ENCODE data around the gene LHFPL5. TPM values are rescaled to one million over a fixed set of nuclear protein-coding genes. Genes with fewer than 3 reads are reported as not detected.
A peak's percentile ranks its signal among the peaks of the same experiment; 100 is the strongest.

The LHFPL5 gene
- polyA plus RNA-seq, 3 donors from 2014 or later = not detected

DNA sequence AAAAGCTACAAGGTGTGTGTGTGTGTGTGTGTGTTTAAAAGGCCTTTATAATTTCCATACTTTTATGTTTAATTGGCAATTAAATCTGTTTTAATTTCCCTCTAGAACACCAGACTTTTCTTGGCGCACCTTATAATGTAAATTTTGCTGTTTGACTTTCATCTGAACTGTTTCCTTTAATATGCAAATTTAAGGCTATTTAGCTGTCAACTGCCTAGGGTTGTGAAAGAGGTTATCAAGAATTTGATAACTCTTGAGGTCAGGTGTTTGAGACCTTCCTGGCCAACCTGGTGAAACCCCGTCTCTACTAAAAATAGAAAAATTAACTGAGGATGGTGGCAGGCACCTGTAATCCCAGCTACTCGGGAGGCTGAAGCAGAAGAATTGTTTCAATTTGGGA is 4.0 kb upstream of the LHFPL5 start:
- Mint-ChIP-seq H3K4me3 (no peak overlapping the region), H3K4me1 (peaks cover 6 to 7% of the 10 kb centered on the region in 2 donors), H3K27ac (no peak overlapping the region), H3K27me3 (ENCODE audit: low read depth in 3 of 3) (peaks cover 9 to 13% (median 10%) of the 10 kb centered on the region in 3 donors), H3K9me3 (no peaks in the 10 kb centered on the region), H3K36me3 (no peaks in the 10 kb centered on the region)
- no peak for DNase-seq

DNA sequence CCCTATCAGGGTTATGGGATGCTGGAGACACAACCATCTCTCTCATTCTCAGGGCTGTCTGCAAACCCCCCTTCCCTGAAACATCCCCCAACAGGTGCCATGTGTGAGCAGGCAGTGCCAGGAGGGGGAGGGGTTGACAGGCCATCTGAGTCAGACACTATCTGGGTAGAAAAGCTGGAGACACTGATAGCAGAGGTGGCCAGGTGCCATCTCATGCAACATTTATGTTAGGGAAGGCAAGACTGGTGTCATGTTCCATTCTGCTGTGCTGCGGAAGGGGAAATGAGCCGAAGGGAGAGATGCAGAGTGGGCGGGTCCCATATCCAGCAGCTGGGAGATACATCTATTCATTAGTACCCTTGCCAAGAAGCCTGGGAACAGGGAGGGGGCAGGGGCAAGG is 3.5 kb downstream of the LHFPL5 start:
- no peak for DNase-seq
- Mint-ChIP-seq H3K9me3 (no peaks in the 10 kb centered on the region), H3K4me3 (no peak overlapping the region), H3K4me1 (peaks cover 6 to 7% of the 10 kb centered on the region in 2 donors), H3K27me3 (ENCODE audit: low read depth in 3 of 3) (peaks cover 5 to 12% (median 11%) of the 10 kb centered on the region in 3 donors), H3K27ac (no peak overlapping the region), H3K36me3 (no peaks in the 10 kb centered on the region)

DNA sequence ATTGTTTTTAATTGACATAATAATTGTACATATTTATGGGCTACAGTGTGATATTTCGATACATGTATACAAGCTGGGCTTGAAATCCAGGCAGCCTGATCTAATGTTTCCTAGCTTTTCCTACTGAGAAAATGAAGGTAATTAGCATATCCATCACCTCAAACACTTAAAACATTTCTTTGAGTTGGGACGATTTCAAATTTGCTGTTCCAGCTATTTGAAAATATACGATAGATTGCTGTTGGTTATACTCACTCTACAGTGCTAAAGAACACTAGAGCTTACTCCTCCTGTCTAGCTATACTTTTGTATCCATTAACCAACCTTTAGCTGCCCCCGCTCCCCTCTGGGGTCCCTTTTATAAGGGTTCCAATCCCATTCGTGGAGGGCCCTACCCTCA is 4.7 kb downstream of the LHFPL5 start:
- H3K27ac Mint-ChIP-seq = no peak overlapping the region
- no peak for DNase-seq
- no peaks in the 10 kb centered on the region for H3K36me3 Mint-ChIP-seq
- H3K9me3 Mint-ChIP-seq = no peaks in the 10 kb centered on the region
- no peak overlapping the region for H3K4me3 Mint-ChIP-seq
- H3K4me1 Mint-ChIP-seq = peaks cover 2 to 6% of the 10 kb centered on the region in 2 donors
- H3K27me3 Mint-ChIP-seq (ENCODE audit: low read depth in 3 of 3) = peaks cover 5 to 15% (median 10%) of the 10 kb centered on the region in 3 donors

- Mint-ChIP-seq H3K27ac (peak overlapping the region in 2 of 6 donors; percentile 60 to 66), H3K4me3 (no peak overlapping the region), H3K9me3 (no peaks in the 10 kb centered on the region), H3K36me3 (no peaks in the 10 kb centered on the region), H3K4me1 (no peaks in the 10 kb centered on the region), H3K27me3 (ENCODE audit: low read depth in 3 of 3) (peaks cover 5 to 11% (median 10%) of the 10 kb centered on the region in 3 donors)
- DNase-seq = no peak
These were observed 6.0 kb downstream of the LHFPL5 start for GRCh38 chr6:35810971-35811698.

DNA sequence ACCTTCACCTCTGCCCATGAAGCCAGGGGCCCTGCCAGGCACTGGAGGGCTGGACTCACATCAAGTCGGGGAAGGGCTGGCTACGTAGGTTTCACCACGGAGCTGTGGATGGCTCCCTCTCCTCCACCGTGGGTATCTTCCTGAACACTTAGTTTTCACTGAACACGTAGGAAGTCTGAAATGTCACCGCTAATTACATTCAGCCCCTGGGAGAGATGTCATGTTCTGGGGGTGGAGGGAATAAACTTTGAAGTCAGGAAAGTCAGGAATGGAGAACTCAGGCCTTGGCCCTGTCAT is 6.5 kb downstream of the LHFPL5 start:
- no peak overlapping the region for H3K27ac Mint-ChIP-seq
- peaks cover 5 to 8% (median 5%) of the 10 kb centered on the region in 3 donors for H3K27me3 Mint-ChIP-seq (ENCODE audit: low read depth in 3 of 3)
- H3K36me3 Mint-ChIP-seq = peaks cover 0 to under 1% (median 0%) of the 10 kb centered on the region in 3 donors
- DNase-seq = no peak
- H3K4me3 Mint-ChIP-seq = no peak overlapping the region
- H3K4me1 Mint-ChIP-seq = no peaks in the 10 kb centered on the region
- peaks cover 0 to 4% (median 0%) of the 10 kb centered on the region in 6 donors for H3K9me3 Mint-ChIP-seq

DNA sequence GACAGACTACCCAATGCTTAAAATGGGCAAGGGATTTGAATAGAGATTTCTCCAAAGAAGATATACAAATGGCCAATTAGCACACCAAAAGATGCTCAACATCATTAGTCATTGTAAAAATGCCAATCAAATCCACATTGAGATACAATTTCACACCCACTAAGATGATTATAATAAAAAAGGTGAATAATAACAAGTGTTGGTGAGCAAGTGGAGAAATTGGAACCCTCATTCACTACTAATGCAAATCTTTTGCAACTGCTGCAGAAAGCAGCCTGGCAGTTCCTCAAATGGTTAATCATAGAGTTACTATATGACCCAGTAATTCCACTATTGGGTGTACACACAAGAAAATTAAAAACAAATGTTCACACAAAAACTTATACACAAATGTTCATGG is 12.4 kb downstream of the LHFPL5 start:
- H3K36me3 Mint-ChIP-seq = peaks cover 0 to 3% (median 0%) of the 10 kb centered on the region in 3 donors
- H3K27ac Mint-ChIP-seq = no peak overlapping the region
- H3K9me3 Mint-ChIP-seq = peaks cover 0 to 20% (median under 1%) of the 10 kb centered on the region in 6 donors
- H3K27me3 Mint-ChIP-seq (ENCODE audit: low read depth in 3 of 3) = peaks cover 3 to 9% (median 5%) of the 10 kb centered on the region in 3 donors
- H3K4me3 Mint-ChIP-seq = no peak overlapping the region
- DNase-seq = no peak
- H3K4me1 Mint-ChIP-seq = no peaks in the 10 kb centered on the region

DNA sequence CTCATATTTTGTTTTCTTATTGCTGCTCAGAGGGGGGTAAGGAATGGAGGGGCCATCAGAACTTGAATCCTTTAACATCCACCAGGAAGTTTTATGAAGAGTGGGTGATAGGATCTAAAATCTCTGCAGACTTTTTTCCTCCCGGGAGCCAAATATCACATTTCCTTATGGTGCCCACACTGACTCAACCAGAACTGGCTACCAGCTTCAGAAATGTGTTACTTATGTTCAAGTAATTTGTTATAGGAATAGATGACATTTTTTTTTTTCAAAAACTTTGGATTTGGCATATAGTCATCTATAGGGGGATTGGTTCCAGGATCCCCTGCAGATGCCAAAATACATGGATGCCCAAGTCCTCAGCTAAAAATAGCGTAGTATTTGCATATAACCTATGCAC is 18.4 kb downstream of the LHFPL5 start:
- no peak overlapping the region for H3K4me3 Mint-ChIP-seq
- H3K27ac Mint-ChIP-seq = no peak overlapping the region
- peaks cover 0 to 1% (median 0%) of the 10 kb centered on the region in 6 donors for H3K9me3 Mint-ChIP-seq
- no peaks in the 10 kb centered on the region for H3K36me3 Mint-ChIP-seq
- DNase-seq = no peak
- H3K4me1 Mint-ChIP-seq = no peaks in the 10 kb centered on the region
- H3K27me3 Mint-ChIP-seq (ENCODE audit: low read depth in 3 of 3) = peaks cover 0 to 4% (median 0%) of the 10 kb centered on the region in 3 donors

DNA sequence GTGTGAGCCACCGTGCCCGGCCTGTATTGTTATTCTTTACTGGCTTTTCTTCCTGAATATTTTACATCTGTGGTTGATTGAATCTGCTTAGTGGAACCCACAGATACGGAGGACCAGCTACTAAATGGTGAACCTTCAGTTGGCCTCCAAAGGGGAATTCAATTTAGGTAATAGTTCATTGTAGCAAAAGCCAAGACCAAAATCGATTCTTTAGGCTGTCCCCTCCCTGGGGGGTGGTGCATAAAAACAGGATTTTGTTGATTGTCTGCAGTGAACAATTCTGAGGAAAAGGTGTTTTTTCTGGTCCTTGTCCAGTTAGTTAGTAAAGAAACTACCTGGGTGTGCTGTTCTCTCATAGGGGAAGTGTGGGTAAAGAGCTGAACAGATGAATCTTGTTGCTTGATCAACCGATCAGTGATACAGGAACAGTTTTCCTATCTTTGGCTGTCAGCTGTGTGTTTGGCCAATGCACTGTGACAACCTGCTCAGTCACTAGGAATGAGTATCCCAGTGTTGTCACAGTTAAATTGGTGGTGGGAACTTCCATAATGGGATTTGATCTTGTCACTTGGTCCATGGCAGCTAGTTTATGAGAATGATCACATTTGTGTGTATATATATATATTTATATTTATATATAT is 19.5 kb downstream of the LHFPL5 start:
- no peaks in the 10 kb centered on the region for H3K4me1 Mint-ChIP-seq
- H3K27ac Mint-ChIP-seq = no peak overlapping the region
- H3K36me3 Mint-ChIP-seq = peaks cover 0 to 4% (median 0%) of the 10 kb centered on the region in 3 donors
- H3K4me3 Mint-ChIP-seq = no peak overlapping the region
- no peaks in the 10 kb centered on the region for H3K27me3 Mint-ChIP-seq (ENCODE audit: low read depth in 3 of 3)
- H3K9me3 Mint-ChIP-seq = no peaks in the 10 kb centered on the region
- no peak for DNase-seq

DNA sequence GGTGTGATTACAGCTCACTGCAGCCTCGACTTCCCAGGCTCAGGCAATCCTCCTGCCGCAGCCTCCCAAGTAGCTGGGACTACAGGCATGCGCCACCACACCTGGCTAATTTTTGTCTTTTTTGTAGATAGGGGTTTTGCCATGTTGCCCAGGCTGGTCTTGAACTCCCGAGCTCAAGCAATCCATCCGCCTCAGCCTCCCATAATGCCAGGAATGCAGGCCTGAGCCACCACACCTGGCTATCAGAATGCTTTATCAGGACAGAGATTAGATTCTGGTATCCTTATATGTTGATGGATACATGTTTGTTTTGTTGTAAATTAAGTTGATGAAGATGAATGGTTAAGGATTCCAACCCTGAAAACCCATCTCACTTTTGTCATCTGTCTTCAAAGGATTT is 24.2 kb downstream of the LHFPL5 start:
- Mint-ChIP-seq H3K27ac (no peak overlapping the region), H3K4me1 (no peaks in the 10 kb centered on the region), H3K27me3 (ENCODE audit: low read depth in 3 of 3) (peaks cover 0 to 2% (median 0%) of the 10 kb centered on the region in 3 donors), H3K4me3 (no peak overlapping the region), H3K36me3 (peaks cover 2 to 10% (median 7%) of the 10 kb centered on the region in 3 donors), H3K9me3 (no peaks in the 10 kb centered on the region)
- no peak for DNase-seq

DNA sequence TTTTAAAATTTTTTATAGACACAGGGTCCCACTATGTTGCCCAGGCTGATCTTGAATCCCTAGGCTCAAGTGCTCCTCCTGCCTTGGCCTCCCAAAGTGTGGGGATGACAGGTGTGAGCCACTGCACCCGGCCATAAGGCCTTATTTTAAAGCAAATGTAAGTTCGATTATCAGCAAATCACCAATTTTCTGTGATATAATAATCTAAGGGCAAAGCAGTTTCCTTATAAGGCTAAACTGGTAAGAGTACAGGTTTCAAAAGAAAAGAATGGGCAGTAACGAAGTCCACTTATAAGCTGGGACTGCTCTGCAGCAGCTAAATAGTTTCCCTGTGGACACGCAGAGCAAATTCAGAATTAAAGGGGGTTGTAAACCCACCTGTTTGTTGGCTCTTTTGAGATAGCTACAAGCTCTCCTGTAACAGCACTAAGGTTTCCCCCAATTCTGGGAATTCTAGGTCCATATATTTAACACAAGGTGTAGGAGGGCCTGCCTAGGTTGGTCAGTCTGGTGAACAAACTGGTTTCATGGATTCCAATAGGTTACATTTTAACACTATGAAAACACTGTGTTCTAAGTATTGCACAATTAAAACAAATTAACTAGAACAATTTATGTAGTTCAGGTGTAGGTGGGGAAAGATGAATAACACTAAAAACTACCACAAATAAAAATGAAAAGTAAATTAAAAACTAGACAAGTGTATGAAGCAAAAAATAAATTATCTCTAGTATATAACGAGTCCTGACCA is 26.3 kb downstream of the LHFPL5 start:
- H3K9me3 Mint-ChIP-seq = no peaks in the 10 kb centered on the region
- H3K4me1 Mint-ChIP-seq = no peaks in the 10 kb centered on the region
- peaks cover 0 to 2% (median 0%) of the 10 kb centered on the region in 3 donors for H3K27me3 Mint-ChIP-seq (ENCODE audit: low read depth in 3 of 3)
- H3K27ac Mint-ChIP-seq = no peak overlapping the region
- H3K4me3 Mint-ChIP-seq = no peak overlapping the region
- peaks cover 11 to 28% (median 20%) of the 10 kb centered on the region in 3 donors for H3K36me3 Mint-ChIP-seq
- no peak for DNase-seq

- H3K27ac Mint-ChIP-seq = peak overlapping the region in 1 of 6 donors; percentile 6
- H3K36me3 Mint-ChIP-seq = peaks cover 16 to 42% (median 29%) of the 10 kb centered on the region in 3 donors
- peaks cover 0 to 2% (median 0%) of the 10 kb centered on the region in 3 donors for H3K27me3 Mint-ChIP-seq (ENCODE audit: low read depth in 3 of 3)
- H3K4me1 Mint-ChIP-seq = no peaks in the 10 kb centered on the region
- no peaks in the 10 kb centered on the region for H3K9me3 Mint-ChIP-seq
- H3K4me3 Mint-ChIP-seq = no peak overlapping the region
- DNase-seq = no peak
These were observed 28.4 kb downstream of the LHFPL5 start for GRCh38 chr6:35833536-35833935.

DNA sequence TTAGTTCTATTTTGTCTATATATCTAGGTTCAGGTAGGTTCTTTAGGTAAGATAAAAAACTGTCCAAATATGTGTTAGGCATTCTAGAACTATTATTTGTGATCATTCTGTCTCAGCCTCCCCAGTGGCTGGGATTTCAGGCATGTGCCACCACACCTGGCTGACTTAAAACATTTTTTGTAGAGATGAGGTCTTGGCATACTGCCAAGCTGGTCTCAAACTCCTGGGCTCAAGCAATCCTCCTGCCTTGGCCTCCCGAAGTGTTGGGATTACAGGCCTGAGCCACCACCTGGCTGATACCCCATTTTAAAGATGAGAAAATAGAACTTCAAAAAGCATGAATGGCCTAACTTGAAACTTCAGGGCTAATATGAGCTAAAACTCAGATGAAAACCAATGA is 33.9 kb downstream of the LHFPL5 start:
- H3K27ac Mint-ChIP-seq = no peak overlapping the region
- no peaks in the 10 kb centered on the region for H3K4me1 Mint-ChIP-seq
- peaks cover 21 to 58% (median 37%) of the 10 kb centered on the region in 3 donors for H3K36me3 Mint-ChIP-seq
- no peaks in the 10 kb centered on the region for H3K27me3 Mint-ChIP-seq (ENCODE audit: low read depth in 3 of 3)
- no peak for DNase-seq
- no peak overlapping the region for H3K4me3 Mint-ChIP-seq
- no peaks in the 10 kb centered on the region for H3K9me3 Mint-ChIP-seq

- H3K27ac Mint-ChIP-seq = no peak overlapping the region
- no peaks in the 10 kb centered on the region for H3K4me1 Mint-ChIP-seq
- no peak overlapping the region for H3K4me3 Mint-ChIP-seq
- no peaks in the 10 kb centered on the region for H3K9me3 Mint-ChIP-seq
- H3K27me3 Mint-ChIP-seq (ENCODE audit: low read depth in 3 of 3) = peaks cover 0 to 1% (median 0%) of the 10 kb centered on the region in 3 donors
- H3K36me3 Mint-ChIP-seq = peaks cover 21 to 45% (median 35%) of the 10 kb centered on the region in 3 donors
- DNase-seq = no peak
These were observed 37.2 kb downstream of the LHFPL5 start for GRCh38 chr6:35842381-35842780.

DNA sequence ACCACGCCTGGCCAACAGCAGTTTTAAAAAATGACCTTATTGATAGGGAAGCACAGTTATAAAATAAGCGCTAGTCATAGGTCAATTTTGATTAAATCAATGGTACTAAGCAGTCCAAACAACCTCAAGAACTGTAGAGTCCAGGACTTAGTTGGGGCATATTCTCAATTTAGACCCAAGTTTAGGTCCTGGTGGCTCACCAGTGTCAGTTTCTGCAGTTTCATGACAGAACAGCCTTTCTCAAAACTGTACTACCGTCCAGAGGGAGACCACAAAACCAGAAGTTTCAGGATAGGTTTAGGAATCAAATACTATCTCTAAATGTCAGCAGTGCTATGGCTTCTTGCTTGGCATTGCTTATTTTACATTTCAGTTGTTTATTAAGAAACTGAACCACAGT is 39.1 kb downstream of the LHFPL5 start:
- peaks cover 0 to 1% (median 0%) of the 10 kb centered on the region in 3 donors for H3K27me3 Mint-ChIP-seq (ENCODE audit: low read depth in 3 of 3)
- peaks cover 23 to 49% (median 39%) of the 10 kb centered on the region in 3 donors for H3K36me3 Mint-ChIP-seq
- DNase-seq = no peak
- no peak overlapping the region for H3K27ac Mint-ChIP-seq
- H3K9me3 Mint-ChIP-seq = no peaks in the 10 kb centered on the region
- H3K4me3 Mint-ChIP-seq = no peak overlapping the region
- no peaks in the 10 kb centered on the region for H3K4me1 Mint-ChIP-seq

All from immature natural killer cell (primary cell).